SH-SY5Y (cell line): ENCODE results near the gene C5AR1.

Experiments used
- GATA2 ChIP-seq: IDR thresholded peaks from 2 replicates; pipeline ENCODE4 v1.6.1; 2011; ENCODE audit warnings: mild to moderate bottlenecking, low read depth, low read length
- GATA3 ChIP-seq: IDR thresholded peaks from 2 replicates; pipeline ENCODE4 v1.6.1; 2011; ENCODE audit warnings: low read depth, mild to moderate bottlenecking, low read length, moderate library complexity

Gene C5AR1

GRCh38 chr19:47275791-47276461 lies 33.7 kb upstream of the C5AR1 start:
- TF ChIP-seq GATA2 (no peak), GATA3 (no peak)

- TF ChIP-seq GATA3: no peak
- no peak for TF ChIP-seq GATA2
These were observed 29.4 kb upstream of the C5AR1 start for GRCh38 chr19:47280183-47280797.

- TF ChIP-seq GATA3 (no peak), GATA2 (no peak)
These were observed 26.1 kb upstream of the C5AR1 start for GRCh38 chr19:47283405-47284059.

GRCh38 chr19:47284324-47284899 lies 25.2 kb upstream of the C5AR1 start:
- TF ChIP-seq GATA2 (no peak), GATA3 (no peak)

- TF ChIP-seq GATA2 (no peak), GATA3 (no peak)
These were observed 13.6 kb upstream of the C5AR1 start for GRCh38 chr19:47296036-47296435.

GRCh38 chr19:47302249-47302648 lies 7.4 kb upstream of the C5AR1 start:
- TF ChIP-seq GATA2: no peak
- TF ChIP-seq GATA3: no peak

GRCh38 chr19:47303966-47304365 lies 5.7 kb upstream of the C5AR1 start:
- TF ChIP-seq GATA2: no peak
- TF ChIP-seq GATA3: no peak

- TF ChIP-seq GATA2 (no peak), GATA3 (no peak)
These were observed 4.3 kb upstream of the C5AR1 start for GRCh38 chr19:47305309-47305751.

- TF ChIP-seq GATA2: no peak
- TF ChIP-seq GATA3: no peak
These were observed 3.4 kb upstream of the C5AR1 start for GRCh38 chr19:47306303-47306702.

GRCh38 chr19:47309038-47309437 lies 623 bp upstream of the C5AR1 start:
- TF ChIP-seq GATA3 (no peak), GATA2 (no peak)

GRCh38 chr19:47310323-47310722 lies 662 bp downstream of the C5AR1 start:
- no peak for TF ChIP-seq GATA3
- no peak for TF ChIP-seq GATA2

- TF ChIP-seq GATA2: no peak
- no peak for TF ChIP-seq GATA3
These were observed 1.2 kb downstream of the C5AR1 start for GRCh38 chr19:47310819-47311218.

GRCh38 chr19:47312366-47313006 lies 2.8 kb downstream of the C5AR1 start:
- TF ChIP-seq GATA3: no peak
- no peak for TF ChIP-seq GATA2

GRCh38 chr19:47313754-47314295 lies 4.2 kb downstream of the C5AR1 start:
- TF ChIP-seq GATA2 (no peak), GATA3 (no peak)
